Astrocyte of the hippocampus (primary cell): ENCODE results near the gene FIGN.

Source experiments
- DNase-seq: peaks from one replicate; pipeline ENCODE4 v3.0.0; 2011; ENCODE audit warnings: low read depth, low spot score

Gene FIGN

DNA sequence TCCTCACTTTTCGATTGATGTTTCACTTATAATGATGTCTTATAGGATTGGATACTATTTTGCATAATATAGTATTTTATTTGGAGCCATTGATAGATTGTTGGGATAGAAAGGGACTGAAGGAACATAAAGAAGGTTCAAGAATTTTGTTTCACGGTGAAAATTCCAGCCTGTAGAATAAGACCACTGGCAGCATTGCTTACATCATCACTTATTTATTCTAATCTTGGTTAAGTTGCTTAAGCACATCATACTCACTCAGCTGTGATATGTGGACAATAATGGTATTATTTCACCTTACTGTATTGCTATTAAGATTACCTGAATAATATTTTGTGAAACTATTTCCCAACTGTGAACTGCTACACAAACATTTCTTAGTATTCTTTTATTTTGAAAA, 118.3 kb downstream of the FIGN start:
- no peak for DNase-seq

GRCh38 chr2:163613266-163613731, 122.5 kb downstream of the FIGN start:
- peak; percentile 24 for DNase-seq

DNA sequence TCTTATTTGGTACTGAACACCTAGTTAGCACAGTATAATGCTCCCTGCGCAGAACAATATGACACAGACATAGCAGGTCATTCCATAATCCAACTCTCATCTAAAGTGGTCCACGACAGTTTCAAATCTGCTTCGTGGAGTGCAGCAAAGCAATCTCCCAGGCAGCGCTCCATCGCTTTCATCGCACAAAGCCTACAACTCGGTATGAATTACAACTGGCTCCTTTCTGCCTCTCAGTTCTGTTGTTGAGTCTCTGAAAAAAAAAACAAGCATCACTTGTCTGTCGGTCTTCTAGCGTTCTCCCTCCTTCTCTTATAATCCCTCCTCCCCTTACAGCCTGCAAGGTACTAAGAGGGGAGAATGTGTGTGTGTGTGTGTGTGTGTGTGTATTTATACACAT, 123.5 kb downstream of the FIGN start:
- peak; percentile 13 for DNase-seq

DNA sequence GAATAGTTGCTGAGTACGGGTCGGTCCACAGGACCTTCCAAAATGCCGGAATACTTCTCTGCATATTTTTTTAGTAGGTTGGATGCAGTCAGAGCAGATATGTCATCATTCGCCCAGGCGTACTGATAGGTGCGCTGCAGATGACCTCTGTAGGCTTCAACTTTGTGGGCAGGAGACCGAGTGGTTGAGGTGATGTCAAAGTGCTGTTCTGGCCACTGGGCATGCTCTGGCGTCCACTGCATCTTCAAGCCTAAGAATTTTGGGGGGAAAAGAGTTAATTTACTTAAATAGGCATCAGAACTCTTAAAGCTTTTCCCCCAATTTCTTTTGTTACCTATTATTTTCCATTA, 124.3 kb downstream of the FIGN start:
- DNase-seq: no peak

DNA sequence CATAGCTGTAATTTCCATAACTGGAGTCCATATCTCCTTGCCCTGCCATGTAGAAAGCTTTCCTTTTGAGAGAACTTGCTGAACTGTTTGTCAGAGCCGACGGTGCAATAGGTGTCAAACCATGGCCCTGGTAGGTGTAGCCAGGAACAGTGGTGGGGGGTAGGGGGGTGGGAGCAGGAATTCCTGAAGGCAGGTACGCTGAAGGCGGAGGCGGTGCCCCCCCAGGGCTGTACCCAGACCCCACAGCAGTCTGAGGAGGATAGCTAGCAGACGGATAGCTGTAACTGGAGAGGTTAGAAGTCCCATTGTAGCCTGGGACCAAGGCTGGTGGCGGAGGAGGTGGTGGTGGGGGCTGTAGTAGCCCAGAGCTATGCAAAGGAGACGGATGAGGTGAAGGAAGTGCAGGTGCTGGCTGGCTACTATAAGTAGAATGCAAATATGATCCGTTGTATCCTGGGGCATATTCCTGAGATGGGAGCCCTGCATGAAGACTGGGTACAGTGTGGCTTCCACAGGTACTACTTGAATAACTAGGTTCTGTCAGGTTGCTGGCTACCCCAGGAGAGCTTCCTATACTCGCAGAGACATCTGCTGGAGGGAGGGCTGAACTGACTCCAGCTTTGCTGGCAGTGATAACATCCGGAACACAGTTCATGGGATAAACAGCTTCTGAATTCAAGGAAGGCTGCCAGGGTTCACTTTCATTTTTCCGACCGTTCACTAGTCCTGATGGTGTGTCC, 124.8 kb downstream of the FIGN start:
- DNase-seq: no peak

DNA sequence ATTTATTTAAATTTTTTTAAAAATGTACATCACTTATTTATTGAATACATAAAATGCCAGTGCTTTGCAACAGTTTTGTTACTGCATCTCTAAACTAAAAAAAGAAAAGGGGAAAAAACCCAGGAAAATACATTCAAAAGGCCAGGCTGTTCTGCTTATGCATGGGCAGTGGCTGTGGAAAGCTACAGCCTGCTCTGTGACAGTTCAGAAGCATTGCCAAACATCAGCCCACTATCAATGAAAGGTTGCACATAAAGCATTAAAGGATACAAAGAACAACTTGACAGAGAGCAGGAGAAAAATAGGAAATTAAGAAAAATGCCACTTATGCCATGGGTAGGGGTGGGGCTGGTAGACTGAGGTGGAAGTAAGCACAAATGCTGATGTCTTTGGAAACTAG, 128.2 kb downstream of the FIGN start:
- no peak for DNase-seq

- no peak for DNase-seq
These were observed 128.9 kb downstream of the FIGN start for GRCh38 chr2:163606878-163607277.

DNA sequence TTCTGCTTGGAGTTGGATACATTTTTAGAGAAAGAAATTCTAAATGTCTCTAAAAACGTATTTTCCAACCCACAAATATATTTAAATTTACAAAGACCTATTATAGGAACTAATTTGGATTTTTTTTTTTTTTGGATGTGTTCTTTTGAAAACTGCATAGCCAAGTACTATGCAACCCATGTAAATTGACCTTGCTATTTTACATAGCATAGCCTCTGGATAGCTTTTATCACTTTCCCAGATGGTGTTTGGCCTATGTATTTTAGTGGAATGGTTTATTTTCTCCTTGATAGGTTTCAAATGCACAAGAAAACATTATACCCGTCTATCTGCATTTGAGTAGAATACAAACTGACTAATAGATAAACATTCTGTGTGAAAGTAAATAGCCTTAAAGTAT, 130.0 kb downstream of the FIGN start:
- no peak for DNase-seq

DNA sequence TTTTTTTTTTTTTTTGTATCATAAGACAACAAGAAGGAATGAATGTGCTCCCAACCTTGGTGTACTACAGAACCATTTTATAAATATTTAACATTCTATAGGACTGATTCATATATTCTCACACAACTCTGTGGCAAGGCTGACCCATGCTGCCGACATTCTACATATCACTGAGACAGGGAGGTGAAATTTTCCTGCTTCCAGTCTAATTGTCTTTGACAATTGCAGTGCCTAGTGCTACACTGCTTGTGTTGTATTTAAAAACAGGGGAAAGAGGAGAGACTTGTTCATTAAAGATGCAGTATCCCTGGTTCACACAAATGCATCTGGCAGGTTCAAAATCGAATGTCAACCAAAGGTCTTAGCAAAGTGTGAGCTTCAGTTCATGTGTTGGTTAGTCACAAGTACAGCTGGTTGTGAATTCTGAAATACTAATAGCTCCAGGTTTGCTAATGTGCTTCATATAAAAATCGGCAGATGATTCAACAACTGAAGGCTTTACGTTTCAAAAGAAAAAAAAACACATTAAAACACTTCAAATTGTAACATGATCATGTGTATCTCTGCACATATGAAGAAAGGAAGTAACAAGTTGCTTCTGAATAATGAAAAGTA, 130.8 kb downstream of the FIGN start:
- peak; percentile 50 for DNase-seq

GRCh38 chr2:163602196-163602595, 133.6 kb downstream of the FIGN start:
- DNase-seq: peak; percentile 24

DNA sequence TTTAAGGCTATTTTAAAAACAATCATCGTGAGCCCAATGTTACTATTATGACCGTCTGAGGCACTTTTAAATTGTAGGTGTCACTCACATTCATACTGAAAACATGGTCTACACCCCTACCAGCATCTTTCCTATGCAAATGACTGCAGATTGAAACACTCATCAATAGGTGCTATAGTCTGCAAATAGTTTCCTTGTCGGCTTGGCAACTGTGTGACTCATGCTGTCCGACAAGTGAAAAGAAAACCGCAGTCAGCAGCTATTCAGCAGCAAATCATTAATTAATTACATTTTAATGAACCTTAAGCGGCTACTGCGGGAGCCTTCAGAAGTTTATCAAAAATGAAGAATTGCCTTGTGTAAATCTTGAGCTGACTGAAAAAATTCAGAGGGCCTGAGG, 134.4 kb downstream of the FIGN start:
- DNase-seq: peak; percentile 88

- peak; percentile 15 for DNase-seq
These were observed 135.0 kb downstream of the FIGN start for GRCh38 chr2:163600801-163601200.

- peak; percentile 28 for DNase-seq
These were observed 140.8 kb downstream of the FIGN start for GRCh38 chr2:163595028-163595427.

- no peak for DNase-seq
These were observed 141.3 kb downstream of the FIGN start for GRCh38 chr2:163594497-163594896.

DNA sequence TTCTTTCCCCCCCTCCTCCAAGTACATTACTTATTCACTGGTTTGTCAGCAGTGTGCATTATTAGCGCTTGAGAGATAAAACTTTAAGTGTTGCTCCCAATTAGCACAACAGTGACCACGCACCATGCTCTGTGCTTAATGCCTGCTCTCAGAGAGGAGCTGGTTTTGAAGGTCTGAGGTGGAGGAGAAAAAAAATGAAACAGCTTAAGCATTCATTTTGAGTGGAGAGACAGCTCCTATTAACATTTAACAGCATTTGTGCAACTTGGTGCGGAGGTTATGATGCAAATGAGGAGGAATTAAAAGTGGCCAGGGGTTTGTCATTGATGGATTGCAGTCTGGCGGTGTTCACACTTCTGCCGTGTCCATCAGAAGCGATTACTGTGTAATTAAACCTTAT, 141.8 kb downstream of the FIGN start:
- DNase-seq: peak; percentile 48

DNA sequence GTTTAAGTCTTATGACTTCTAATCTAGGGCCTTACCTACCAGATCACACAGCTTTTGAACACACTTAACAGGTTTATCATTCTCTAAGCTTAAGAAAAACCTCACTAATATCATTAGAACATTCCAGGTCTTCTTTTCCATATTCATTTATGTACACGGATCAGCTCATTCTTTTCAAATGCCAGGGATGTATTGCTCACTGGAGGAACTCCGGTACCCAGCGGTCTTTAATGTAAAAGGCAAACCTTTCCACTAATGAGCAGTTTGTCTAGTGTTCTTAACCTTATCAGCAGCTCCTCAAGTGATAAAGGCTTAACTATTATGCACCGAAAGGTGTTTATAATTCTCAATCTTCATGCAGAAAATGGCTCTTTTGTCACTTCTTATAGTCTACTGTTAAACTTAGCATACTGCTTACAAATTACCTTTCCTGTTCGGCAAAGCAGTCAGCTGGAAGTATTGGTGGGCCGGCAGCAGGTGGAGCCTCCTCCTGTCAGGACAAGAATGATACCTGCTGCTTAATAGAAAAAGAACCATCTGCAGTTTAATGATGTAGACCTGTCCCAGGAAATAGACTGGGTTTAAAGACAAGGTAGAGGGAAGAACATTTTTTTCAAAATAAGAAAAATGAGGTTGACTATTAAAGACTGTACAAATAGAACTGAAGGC, 142.7 kb downstream of the FIGN start:
- DNase-seq: no peak

- DNase-seq: no peak
These were observed 144.3 kb downstream of the FIGN start for GRCh38 chr2:163591461-163591860.

DNA sequence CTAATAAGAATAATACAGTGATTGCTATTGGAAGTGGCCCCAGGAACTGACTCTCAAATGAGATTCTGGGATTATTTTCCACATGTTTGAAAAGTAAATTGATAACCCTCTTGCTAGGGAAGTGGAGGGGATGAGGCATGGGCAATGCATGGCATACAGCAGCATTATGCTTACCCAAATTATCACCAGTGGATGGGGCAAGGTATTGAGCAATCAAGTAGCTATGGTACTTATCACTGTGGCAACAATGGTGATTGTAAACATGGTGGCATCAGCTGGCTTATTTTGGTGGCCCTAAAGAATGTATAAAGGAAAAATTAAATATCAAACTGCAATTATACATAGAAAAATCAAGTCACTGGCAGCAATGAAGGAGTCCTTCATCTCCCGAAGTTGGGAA, 155.1 kb downstream of the FIGN start:
- no peak for DNase-seq

GRCh38 chr2:163574309-163574708, 161.5 kb downstream of the FIGN start:
- no peak for DNase-seq

GRCh38 chr2:163573652-163574051, 162.2 kb downstream of the FIGN start:
- no peak for DNase-seq

GRCh38 chr2:163572850-163573249, 163.0 kb downstream of the FIGN start:
- no peak for DNase-seq

DNA sequence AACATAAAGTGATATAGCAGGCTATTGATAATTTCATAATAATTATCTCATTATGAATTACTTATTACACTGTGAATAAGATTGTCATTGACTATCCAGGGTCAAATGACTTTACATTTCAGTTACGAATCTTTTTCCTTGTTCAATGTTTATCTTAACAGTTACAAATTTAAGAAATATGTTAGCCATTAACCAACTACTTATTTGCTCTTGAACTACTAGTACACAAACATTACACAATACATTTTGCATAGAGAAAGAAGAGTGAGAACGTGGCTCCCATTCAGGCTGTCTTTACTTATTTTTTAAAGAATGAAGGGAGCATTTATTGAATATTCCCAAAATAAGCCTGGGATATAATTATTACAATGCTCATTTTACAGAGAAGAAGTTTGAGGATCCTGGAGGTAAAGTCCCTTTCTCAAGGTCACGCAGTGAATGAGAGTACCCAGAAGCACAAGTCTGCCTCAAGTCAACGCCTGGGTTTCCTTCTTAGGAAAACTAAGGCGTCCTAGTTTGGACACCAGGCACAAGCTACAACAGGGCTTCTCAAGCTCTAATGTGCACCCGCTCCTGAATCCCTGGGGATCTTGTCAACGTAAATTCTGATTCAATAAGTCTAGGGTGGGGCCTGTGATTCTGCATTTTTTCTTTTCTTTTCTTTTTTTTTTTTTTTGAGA, 164.2 kb downstream of the FIGN start:
- DNase-seq: no peak
